ENCODE results near the gene STX19.
"Not testable (repeated sequence)": the region's sequence is repeated elsewhere in the genome, so short reads cannot be mapped to it uniquely, and the experiment has no call there.

The STX19 gene

GRCh38 chr3:94028093-94028837 is at the start of gene STX19:
Gene STX19 (minus strand): TSS chr3:94028597. CDS start chr3:94015269, 13,328 bp downstream.
- no peak for DNase-seq

- DNase-seq = no peak
These were observed 47.7 kb upstream of the STX19 start for GRCh38 chr3:94076055-94076454.

GRCh38 chr3:94071713-94072284 is 43.4 kb upstream of the STX19 start:
- DNase-seq = no peak

- DNase-seq = no peak
These were observed 42.0 kb upstream of the STX19 start for GRCh38 chr3:94070341-94070911.

GRCh38 chr3:94069194-94069813 is 40.9 kb upstream of the STX19 start:
- peak in 1 of 2 donors; percentile 50 for DNase-seq

GRCh38 chr3:94066506-94067500 is 38.4 kb upstream of the STX19 start:
- no peak for DNase-seq

GRCh38 chr3:94065819-94066480 is 37.6 kb upstream of the STX19 start:
- no peak for DNase-seq

- no peak for DNase-seq
These were observed 36.7 kb upstream of the STX19 start for GRCh38 chr3:94065122-94065521.

- DNase-seq = no peak
These were observed 36.0 kb upstream of the STX19 start for GRCh38 chr3:94064243-94064860.

GRCh38 chr3:94063496-94064119 is 35.2 kb upstream of the STX19 start:
- DNase-seq = no peak

GRCh38 chr3:94062513-94063404 is 34.4 kb upstream of the STX19 start, which contains the start of the genes DHFR2 and NSUN3:
Gene DHFR2 (minus strand): TSS chr3:94062916. CDS start chr3:94061511, 1,405 bp downstream.
Gene NSUN3 (plus strand): TSS chr3:94063061. CDS start chr3:94063127, 66 bp downstream.
- peak; percentile 79 to 81 for DNase-seq

GRCh38 chr3:94061297-94061696 is 32.9 kb upstream of the STX19 start:
- DNase-seq = no peak

- DNase-seq = no peak
These were observed 22.1 kb upstream of the STX19 start for GRCh38 chr3:94050546-94050945.

GRCh38 chr3:94049267-94049666 is 20.9 kb upstream of the STX19 start:
- DNase-seq = no peak

GRCh38 chr3:94046533-94046932 is 18.1 kb upstream of the STX19 start:
- no peak for DNase-seq

GRCh38 chr3:94044100-94044936 is 15.9 kb upstream of the STX19 start:
- not testable (repeated sequence) for DNase-seq

- no peak for DNase-seq
These were observed 14.9 kb upstream of the STX19 start for GRCh38 chr3:94043285-94043684.

- no peak for DNase-seq
These were observed 8.6 kb upstream of the STX19 start for GRCh38 chr3:94036909-94037507.

All from hippocampal formation (tissue), 2 donors.